Fibroblast of the conjunctiva (primary cell): ENCODE data around the gene ANK2.

Experiments used
- DNase-seq: peaks from one replicate; pipeline ENCODE4 v3.0.0-alpha.2; 2010; ENCODE audit warnings: low read depth

Gene ANK2

GRCh38 chr4:113094802-113095201 lies 45.3 kb downstream of the ANK2 start:
- DNase-seq = peak; percentile 13

- DNase-seq = no peak
These were observed 52.2 kb downstream of the ANK2 start for GRCh38 chr4:113101669-113102068.

- no peak for DNase-seq
These were observed 54.1 kb downstream of the ANK2 start for GRCh38 chr4:113103556-113103955.

- DNase-seq = peak; percentile 50
These were observed 56.7 kb downstream of the ANK2 start for GRCh38 chr4:113106108-113106507.

- DNase-seq = no peak
These were observed 59.8 kb downstream of the ANK2 start for GRCh38 chr4:113109106-113109718.

- no peak for DNase-seq
These were observed 63.0 kb downstream of the ANK2 start for GRCh38 chr4:113112338-113112978.

- DNase-seq = no peak
These were observed 63.7 kb downstream of the ANK2 start for GRCh38 chr4:113113151-113113550.

- DNase-seq = no peak
These were observed 65.4 kb downstream of the ANK2 start for GRCh38 chr4:113114884-113115283.

- DNase-seq = no peak
These were observed 67.2 kb downstream of the ANK2 start for GRCh38 chr4:113116414-113117357.

- DNase-seq = no peak
These were observed 67.9 kb downstream of the ANK2 start for GRCh38 chr4:113117358-113117702.

GRCh38 chr4:113122066-113122465 lies 72.6 kb downstream of the ANK2 start:
- no peak for DNase-seq

- DNase-seq = no peak
These were observed 76.0 kb downstream of the ANK2 start for GRCh38 chr4:113125418-113125817.

- no peak for DNase-seq
These were observed 81.7 kb downstream of the ANK2 start for GRCh38 chr4:113131136-113131535.

GRCh38 chr4:113131621-113132020 lies 82.2 kb downstream of the ANK2 start:
- no peak for DNase-seq

- DNase-seq = no peak
These were observed 92.5 kb downstream of the ANK2 start for GRCh38 chr4:113141901-113142346.

- DNase-seq = no peak
These were observed 92.9 kb downstream of the ANK2 start for GRCh38 chr4:113142351-113142750.

GRCh38 chr4:113144091-113144490 lies 94.6 kb downstream of the ANK2 start:
- no peak for DNase-seq

GRCh38 chr4:113145147-113145518 lies 95.7 kb downstream of the ANK2 start:
- no peak for DNase-seq

GRCh38 chr4:113145519-113146291 lies 96.3 kb downstream of the ANK2 start:
- DNase-seq = no peak

- DNase-seq = no peak
These were observed 97.5 kb downstream of the ANK2 start for GRCh38 chr4:113146876-113147358.

GRCh38 chr4:113147498-113148111 lies 98.2 kb downstream of the ANK2 start:
- no peak for DNase-seq

- DNase-seq = no peak
These were observed 99.5 kb downstream of the ANK2 start for GRCh38 chr4:113148925-113149324.
